GM19455 (cell line): Measurements from ENCODE around the gene SRRT.
"Not testable (repeated sequence)": the region's sequence is repeated elsewhere in the genome, so short reads cannot be mapped to it uniquely, and the experiment has no call there.

Experiments used
- ATAC-seq: cut with Tn5 transposase; IDR thresholded peaks from one replicate; pipeline ENCODE4 v1.9.1; 2021; ENCODE audit not compliant: unreplicated experiment

SRRT gene

DNA sequence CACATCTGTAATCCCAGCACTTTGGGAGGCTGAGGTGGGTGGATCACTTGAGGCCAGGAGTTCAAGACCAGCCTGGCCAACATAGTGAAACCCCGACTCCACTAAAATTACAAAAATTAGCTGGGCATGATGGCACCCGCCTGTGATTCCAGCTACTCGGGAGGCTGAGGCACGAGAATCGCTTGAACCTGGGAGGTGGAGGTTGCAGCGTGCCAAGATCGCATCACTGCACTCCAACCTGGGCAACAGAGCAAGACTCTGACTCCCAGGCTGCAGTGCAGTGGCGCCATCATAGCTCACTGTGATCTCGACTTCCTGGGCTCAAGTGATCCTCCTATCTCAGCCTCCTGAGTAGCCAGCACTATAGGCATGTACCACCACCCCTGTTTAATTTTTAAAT is 20.0 kb upstream of the SRRT start:
- not testable (repeated sequence) for ATAC-seq

DNA sequence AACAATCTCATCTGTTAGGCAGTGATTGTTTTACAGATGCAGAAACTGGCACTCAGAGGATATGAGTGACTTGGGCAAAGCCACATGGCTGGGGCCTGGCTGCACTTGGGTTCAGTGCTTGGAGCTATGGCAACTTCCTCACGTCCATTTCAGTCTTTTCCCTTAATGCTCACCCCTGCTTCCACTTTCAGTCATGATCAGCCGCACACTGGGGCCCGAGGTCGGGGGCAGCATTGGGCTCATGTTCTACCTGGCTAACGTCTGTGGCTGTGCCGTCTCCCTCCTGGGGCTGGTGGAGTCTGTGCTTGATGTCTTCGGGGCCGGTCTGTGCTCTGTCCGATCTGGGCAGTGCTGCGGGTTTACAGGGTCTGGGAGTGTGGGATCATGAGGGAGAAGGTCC is 19.4 kb upstream of the SRRT start:
- no peak for ATAC-seq

- no peak for ATAC-seq
Observed at GRCh38 chr7:100856871-100857282, 18.0 kb upstream of the SRRT start.

- no peak for ATAC-seq
Observed at GRCh38 chr7:100859856-100860255, 15.0 kb upstream of the SRRT start.

DNA sequence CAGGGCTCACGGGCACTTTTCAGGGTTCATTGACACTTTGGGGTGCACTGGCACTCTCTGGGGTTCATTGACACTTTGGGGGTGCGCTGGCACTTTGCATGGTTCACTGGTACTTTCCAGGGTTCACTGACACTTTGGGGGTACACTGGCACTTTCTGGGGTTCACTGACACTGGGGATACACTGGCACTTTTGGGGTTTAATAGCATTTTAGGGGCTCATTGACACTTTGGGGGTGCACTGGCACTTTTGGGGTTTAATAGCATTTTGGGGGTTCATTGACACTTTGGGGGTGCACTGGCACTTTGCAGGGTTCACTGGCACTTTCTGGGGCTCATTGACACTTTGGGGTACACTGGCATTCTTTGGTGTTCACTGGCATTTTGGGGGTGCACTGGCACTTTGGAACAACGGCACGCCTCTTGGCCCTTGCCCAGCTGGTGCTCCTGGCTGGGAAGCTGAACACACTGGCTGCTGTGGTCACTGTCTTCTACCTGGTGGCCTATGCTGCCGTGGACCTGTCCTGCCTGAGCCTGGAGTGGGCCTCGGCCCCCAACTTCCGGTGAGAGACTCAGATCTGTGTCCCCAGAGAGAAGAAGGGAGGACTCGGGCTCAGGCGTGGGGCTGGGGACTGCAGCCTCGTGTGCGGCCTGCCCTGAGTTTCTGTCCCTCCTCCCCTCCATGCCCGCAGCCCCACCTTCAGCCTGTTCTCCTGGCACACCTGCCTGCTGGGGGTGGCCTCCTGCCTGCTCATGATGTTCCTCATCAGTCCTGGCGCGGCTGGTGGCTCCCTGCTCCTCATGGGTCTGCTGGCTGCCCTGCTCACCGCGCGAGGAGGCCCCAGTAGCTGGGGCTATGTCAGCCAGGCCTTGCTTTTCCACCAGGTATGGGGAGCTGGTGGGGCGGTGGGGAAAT is 13.9 kb upstream of the SRRT start:
- ATAC-seq, result no peak

DNA sequence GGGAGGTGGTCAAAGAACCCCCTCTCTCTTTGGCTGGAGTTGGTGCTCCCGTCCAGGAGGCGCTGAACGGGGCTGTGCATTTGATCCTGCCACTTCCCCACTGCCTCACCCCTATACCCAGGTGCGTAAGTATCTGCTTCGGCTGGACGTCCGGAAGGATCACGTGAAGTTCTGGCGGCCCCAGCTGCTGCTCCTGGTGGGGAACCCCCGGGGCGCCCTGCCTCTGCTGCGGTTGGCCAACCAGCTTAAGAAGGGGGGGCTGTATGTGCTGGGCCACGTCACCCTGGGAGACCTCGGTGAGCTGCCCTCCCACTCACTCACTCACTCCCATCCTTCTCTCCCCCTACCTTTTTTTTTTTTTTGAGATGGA is 13.3 kb upstream of the SRRT start:
- ATAC-seq, result no peak

DNA sequence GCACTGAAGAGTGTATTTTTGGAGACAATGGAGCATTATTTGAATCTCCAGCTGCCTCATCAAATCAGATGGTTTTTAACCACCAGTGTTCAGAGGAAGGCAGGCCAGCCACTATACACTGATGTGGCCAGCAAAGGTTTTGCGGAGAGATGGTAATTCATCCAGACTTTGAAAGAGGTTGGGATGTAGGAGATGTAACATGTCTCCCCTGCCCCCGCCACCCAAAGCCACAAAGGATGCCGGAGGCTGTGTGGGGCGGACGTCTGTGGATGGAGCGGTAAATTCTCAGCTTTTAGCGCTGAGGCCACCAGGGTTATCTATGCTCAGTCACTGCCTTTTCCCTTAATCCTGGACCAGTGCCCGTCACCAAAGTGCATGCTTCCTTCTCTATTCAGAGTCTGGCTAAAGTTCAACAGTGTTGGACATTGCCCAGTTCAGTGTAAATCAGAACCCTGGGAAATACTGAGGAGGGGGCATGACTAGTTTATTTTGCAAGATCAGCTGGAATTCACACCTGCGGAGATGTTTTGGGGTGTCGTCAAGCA is 11.4 kb upstream of the SRRT start:
- no peak for ATAC-seq

GRCh38 chr7:100864263-100864845 is 10.5 kb upstream of the SRRT start:
- ATAC-seq, result no peak

DNA sequence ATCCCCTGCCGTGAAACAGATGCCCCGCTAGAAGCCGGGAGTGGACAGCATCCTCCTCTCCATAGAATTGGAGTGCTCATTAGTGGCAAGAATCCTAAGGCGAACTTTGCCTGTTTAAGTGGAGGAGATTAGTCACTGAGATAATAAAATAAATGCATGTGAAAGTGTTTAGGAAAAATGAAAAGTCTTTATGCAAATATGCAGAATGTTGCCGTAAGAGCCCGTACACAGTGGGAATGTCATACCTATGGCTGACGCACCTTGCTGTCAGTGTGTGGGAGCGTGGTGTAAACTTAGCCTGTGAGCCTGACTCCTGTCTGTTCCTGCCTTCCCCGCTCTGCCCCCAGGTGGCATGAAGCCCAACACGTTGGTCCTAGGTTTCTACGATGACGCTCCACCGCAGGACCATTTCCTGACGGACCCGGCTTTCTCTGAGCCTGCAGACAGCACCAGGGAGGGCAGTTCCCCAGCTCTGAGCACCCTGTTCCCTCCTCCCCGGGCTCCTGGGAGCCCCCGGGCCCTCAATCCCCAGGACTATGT is 9.5 kb upstream of the SRRT start:
- no peak for ATAC-seq

DNA sequence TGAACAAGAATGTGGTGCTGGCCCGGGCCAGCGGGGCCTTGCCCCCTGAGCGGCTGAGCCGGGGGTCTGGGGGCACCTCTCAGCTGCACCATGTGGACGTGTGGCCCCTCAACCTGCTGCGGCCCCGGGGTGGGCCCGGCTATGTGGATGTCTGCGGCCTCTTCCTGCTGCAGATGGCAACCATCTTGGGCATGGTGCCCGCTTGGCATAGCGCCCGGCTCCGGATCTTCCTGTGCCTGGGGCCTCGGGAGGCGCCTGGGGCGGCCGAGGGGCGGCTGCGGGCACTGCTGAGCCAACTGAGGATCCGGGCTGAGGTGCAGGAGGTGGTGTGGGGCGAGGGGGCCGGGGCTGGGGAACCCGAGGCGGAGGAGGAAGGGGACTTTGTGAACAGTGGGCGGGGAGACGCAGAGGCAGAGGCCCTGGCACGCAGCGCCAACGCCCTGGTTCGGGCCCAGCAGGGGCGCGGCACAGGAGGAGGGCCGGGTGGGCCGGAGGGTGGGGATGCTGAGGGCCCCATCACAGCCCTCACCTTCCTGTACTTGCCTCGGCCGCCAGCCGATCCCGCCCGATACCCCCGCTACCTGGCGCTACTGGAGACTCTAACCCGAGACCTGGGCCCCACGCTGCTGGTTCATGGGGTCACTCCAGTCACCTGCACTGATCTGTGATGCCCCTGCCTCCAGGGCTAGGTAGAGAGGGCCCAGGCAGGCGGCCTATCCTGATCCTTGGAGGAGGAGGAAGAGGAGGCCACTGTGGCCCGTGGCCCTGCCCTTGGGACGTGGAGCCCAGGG is 8.8 kb upstream of the SRRT start:
- no peak for ATAC-seq

GRCh38 chr7:100866729-100867039 is 8.2 kb upstream of the SRRT start:
- no peak for ATAC-seq

DNA sequence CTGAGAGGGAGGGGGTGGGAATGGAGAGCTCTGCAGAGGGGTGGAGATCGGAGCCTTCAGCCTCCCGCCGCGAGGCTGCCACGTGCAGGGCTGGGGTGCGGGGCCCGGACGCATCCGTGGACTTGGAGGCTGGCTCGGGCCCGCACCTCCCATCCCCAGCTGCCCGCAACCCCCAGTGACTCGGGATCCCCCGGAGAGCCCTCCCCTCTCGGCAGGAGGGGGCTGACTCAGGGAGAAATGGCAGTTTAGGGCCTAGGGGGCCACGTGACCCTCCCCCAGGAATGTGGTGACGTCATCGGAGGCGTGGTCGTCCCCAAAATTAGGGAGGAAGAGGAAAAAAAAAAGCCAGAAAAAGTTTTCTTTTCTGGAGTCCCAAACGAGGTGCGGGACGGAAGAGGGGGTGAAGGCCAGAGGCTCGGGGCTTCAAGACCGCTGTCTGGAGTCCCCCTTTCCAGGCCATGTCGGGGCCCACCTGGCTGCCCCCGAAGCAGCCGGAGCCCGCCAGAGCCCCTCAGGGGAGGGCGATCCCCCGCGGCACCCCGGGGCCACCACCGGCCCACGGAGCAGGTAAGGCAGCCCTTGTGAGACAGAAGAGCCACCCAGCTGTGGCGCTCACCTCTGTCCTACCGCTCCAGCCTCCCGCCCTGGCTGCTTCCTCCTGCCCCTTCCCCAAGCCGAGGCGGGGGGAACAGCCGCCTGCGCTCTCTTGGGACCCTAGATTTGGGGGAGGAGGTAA is 7.7 kb upstream of the SRRT start, which contains the start of gene TRIP6:
Gene TRIP6 (plus strand): TSS at position 348 of the 736 bp plus-strand sequence. CDS start 111 bp downstream, at position 459.
- no peak for ATAC-seq

GRCh38 chr7:100867776-100868485 is 7.0 kb upstream of the SRRT start:
- no peak for ATAC-seq

DNA sequence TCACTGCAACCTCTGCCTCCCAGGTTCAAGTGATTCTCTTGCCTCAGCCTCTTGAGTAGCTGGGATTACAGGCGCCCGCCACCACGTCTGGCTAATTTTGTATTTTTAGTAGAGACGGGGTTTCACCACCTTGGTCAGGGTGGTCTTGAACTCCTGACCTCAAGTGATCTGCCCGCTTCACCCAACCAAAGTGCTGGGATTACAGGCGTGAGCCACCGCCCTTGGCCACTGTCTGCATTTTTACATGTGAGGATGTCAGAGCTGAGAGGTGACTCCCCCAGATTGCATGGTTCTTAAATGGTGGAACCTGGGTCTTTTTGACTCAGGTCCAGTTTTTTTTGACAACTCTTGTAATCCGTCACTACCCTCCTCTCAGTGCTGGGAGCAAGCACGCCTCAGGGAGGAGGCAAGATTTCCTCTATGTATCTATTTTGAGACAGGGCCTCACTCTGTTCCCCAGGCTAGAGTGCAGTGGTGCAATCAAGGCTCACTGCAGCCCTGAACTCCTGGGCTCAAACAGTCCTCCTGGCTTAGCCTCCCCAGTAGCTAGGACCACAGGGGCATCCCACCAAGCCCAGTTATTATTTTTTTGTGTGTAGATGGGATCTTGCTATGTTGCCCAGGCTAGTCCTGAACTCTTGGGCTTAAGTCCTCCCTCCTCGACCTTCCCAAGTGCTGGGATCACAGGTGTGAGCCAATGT is 1.2 kb upstream of the SRRT start:
- ATAC-seq, result no peak

GRCh38 chr7:100874300-100874576 is 665 bp upstream of the SRRT start:
- ATAC-seq, result no peak

DNA sequence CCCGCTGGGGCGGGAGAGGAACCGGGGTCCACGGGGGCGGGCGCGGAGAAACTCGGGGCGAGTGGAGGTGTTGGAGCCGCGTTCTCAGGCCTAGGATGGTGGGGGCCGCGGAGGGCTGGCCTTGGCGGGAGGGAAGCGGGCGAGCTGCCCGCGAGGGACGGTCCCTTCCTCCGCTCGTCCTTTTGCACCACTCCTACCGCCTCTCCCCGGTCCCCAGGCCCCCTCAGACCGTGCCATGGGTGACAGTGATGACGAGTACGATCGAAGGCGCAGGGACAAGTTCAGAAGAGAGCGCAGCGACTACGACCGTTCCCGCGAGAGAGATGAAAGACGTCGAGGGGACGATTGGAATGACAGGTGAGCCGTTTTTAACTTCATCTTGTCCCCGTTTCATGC is 451 bp downstream of the SRRT start:
- ATAC-seq, result peak; percentile 16

DNA sequence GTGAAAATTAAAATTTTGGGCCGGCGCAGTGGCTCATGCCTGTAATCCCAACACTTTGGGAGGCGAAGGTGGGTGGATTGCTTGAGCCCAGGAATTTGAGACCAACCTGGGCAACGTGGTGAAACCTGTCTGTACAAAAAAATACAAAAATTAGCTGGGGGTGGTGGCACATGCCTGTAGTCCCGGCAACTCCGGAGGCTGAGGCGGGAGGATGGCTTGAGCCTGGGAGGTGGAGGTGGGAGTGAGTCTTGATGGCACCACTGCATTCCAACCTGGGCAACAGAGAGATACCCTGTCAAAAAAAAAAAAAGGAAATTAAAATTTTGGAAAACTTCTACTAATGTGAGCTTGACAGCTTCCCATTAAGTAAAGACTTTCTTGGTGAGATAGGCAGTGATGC is 3.1 kb downstream of the SRRT start:
- no peak for ATAC-seq

- ATAC-seq, result no peak
Observed at GRCh38 chr7:100878685-100879084, 3.8 kb downstream of the SRRT start.

GRCh38 chr7:100879685-100880261 is 4.9 kb downstream of the SRRT start:
- ATAC-seq, result no peak
